HG03108 (cell line): ENCODE results near the gene PKP1.

ENCODE experiments used
- ATAC-seq: cut with Tn5 transposase; IDR thresholded peaks from one replicate; pipeline ENCODE4 v1.9.1; 2021; ENCODE audit warnings: moderate library complexity; ENCODE audit not compliant: unreplicated experiment

The PKP1 gene

DNA sequence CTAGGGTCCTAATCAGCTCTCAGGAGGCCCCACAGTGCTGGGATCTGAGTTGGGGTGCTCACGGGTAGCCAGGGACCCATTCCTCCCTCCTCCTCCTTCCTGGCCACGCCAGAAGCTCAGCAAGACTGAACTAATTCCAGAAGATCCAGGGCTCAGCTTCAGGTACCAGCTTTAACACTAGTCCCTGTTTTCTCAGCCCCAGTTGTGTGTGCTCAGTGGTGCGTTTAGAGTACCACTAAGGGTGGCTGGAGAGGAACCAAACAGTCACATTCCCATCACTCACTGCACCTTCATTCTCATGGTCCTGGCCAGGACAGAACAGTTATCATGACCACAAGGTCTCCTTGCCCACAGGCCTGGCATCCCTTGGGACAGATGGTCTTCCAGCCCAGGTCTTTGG is 20.8 kb downstream of the PKP1 start:
- no peak for ATAC-seq

DNA sequence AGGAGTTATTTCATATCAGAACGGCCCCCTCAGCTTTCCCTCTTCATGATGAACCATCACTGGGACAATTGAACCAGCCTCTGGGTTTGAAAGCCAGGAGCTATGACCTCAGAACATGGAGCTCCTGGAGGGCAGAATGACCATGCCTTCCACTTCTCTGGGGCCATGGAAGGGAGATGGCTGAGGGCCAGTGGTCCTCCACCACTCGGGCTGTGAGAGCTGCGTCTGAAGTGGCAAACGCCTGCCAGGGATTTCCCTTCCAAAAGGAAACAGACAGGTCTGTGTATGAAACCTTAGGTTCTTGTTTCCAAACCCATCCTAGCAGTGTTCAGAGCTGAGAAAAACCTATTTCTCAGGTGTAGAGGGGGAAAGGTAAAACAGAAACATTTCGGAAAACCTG is 22.5 kb downstream of the PKP1 start:
- no peak for ATAC-seq

DNA sequence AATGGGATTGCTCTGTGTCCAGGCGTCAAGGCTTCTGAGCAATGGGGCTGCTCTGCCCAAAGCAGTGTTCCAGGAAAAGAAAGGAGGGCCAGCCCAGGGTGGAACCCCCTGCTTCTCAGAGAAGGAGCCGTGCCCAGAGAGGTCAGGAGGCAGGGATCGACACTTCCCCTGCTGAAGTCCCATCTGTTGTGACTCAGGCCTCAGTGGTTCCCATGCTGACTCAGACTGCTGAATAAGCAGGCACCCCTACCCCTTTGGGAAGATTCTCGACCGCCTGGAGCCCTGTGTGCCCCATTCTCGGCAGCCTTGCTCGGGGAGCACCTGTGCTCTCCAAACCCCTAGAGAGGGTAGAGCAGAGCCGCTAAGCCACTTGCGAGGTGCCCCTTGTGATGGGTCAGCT is 23.9 kb downstream of the PKP1 start:
- no peak for ATAC-seq

GRCh38 chr1:201307760-201308499 is 24.6 kb downstream of the PKP1 start:
- no peak for ATAC-seq

GRCh38 chr1:201309416-201309815 is 26.1 kb downstream of the PKP1 start:
- no peak for ATAC-seq

DNA sequence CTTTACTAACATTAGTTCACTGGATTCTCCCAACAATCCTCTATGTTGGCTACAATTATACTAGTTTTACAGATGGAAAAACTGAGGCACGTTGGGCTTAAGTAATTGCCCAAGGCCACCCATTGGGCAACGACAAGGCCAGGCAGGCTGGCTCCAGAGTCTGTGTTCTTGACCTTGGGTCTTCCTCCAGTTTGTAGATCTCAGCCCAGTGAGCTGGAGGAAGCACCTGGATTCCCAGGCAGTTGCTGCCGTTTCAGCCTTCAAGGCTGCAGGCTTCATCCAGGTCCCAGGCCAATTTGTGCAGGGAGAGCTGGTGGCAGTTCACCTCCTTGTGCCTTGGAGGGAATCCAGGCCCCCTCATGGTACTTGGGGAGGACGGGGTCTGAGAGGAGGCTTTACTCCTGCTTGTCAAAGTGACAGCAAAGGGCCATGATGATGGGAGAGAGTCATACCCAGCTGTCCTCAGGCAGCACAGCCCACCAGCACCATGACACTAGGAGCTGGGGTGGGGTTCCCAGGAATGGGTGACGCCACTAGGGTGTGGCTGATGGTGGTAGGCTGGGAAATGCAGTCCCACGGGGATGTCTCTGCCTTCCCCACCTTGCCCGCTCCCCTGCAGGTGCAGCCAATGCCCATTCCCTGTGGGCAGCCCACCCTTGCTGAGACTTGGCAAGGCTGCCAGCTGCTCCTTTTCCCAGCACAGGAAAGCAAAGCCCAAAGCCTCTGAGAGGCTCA is 27.1 kb downstream of the PKP1 start:
- ATAC-seq: no peak

DNA sequence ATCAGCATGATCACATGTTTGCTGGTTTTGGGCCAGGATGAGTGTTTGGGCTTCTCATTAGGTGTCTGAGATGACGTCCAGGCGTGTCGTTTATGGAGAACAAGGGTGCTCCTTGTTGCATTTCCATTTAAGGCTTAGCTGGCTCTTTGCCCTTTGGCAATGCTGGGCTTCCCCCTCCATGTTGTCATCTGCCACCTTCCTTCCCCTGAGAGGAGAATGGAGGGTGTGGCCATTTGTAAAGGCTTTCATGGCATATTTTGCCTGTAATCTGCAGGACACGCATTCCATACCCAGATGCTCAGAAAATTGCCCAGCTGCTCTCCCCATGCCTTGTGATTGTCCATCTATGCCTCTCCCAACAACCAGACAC is 27.7 kb downstream of the PKP1 start:
- ATAC-seq: no peak

DNA sequence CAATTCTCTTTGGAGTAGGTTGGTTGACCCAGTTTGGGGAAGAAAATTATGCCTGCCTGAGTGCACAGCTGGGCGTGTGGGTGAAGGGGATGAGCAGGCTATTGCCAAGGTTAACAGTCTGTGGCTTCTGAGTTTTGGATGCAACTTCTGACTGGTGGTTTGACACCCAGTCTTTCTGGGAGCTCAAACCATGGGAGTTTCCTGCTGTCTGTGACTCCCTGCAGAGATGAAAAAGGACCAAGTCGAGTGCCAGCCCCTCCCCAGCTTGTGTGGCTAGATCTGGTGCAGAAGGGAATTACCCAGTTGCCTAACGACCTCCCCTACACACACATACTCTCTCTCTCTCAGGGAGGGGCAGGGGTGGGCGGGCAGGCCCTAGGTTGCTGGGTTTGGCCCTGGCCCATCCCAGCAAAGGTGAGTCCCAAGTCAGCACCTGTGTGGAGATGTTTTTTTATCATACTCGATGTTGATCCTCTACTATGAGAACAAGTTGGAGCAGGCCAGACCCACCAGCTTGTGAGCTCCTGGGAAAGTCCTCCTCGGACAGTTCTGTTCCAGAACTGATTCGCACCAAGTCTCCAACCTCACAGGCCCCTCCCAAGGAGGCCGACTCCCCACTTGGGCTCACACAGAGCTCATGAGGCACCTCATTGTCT is 28.2 kb downstream of the PKP1 start:
- no peak for ATAC-seq

- ATAC-seq: no peak
Measured at GRCh38 chr1:201312298-201312697, 29.0 kb downstream of the PKP1 start.

DNA sequence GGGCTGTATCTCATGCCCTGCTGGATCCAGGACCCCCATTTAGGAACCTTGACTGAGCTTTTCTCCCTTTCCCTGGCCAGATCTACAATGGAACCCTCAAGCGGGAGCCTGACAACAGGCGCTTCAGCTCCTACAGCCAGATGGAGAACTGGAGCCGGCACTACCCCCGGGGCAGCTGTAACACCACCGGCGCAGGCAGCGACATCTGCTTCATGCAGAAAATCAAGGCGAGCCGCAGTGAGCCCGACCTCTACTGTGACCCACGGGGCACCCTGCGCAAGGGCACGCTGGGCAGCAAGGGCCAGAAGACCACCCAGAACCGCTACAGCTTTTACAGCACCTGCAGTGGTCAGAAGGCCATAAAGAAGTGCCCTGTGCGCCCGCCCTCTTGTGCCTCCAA is 29.8 kb downstream of the PKP1 start:
- no peak for ATAC-seq

GRCh38 chr1:201316556-201316955 is 33.2 kb downstream of the PKP1 start:
- no peak for ATAC-seq

DNA sequence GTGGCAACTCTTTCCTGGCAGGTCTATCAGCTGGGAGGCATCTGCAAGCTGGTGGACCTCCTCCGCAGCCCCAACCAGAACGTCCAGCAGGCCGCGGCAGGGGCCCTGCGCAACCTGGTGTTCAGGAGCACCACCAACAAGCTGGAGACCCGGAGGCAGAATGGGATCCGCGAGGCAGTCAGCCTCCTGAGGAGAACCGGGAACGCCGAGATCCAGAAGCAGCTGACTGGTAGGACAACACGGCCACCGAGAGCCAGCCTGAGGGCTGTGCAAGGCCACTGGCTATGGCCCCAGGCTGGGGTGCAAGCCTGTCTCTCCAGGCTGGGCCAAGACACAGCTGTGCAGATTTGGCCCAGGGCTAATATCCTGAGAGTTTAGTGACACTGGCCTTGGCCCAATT is 34.2 kb downstream of the PKP1 start:
- ATAC-seq: no peak

DNA sequence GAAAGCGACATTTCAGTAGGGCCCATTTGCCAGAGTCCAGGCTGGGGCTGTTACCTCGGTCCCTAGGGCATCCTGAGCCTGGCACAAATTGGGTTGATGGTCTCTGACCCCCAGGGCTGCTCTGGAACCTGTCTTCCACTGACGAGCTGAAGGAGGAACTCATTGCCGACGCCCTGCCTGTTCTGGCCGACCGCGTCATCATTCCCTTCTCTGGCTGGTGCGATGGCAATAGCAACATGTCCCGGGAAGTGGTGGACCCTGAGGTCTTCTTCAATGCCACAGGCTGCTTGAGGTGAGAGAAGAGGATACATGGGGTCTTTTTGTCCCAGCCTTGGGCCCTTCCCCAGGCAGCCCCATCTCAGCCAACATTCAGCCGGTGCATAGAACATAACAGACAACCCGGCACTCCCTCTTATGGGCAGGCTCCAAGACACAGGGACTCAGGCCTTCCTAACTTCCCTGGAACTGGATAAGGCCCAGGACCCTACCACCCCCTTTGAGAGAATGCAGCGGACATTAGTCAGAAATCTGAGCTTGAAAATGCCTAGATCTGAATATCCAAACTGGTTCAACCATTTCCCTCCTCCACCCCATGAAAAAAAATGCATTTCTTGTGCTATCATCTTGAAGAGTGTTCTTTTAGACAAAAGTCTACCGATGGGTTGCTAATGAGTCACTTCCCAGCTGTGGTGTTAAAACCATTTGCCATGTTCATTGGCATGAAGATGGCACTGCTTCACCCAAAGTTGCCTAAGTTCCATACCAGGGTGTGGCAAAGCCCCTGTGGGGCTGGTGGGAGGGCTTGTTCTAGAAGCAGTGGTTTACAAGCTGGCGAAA is 35.4 kb downstream of the PKP1 start:
- no peak for ATAC-seq

GRCh38 chr1:201319631-201320030 is 36.3 kb downstream of the PKP1 start:
- no peak for ATAC-seq

DNA sequence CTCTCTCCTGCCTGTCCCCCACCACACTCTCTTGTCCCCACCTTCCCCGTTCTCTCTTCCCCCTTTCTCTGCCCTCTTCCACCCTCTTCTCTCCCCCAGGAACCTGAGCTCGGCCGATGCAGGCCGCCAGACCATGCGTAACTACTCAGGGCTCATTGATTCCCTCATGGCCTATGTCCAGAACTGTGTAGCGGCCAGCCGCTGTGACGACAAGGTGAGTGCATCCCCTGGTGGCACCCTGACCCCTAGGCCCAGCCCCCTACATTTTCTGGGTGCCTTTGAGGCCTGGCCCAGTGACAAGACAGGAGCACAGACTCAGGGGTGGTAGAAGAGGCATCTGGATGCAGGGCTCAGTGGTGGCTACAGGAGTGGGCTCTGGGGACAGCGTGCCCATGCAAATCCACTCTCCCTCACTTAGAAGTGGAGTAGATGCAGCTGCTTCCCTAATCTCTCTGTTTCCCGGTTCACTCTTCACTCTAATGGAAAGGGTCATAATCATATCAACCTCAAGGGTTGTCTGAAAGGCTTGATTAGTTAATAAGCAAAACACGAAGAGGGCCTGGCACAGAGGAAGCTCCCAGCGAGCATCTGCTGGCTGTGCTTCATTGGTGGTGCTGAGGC is 37.0 kb downstream of the PKP1 start:
- no peak for ATAC-seq

- ATAC-seq: no peak
Measured at GRCh38 chr1:201321826-201322390, 38.6 kb downstream of the PKP1 start.

DNA sequence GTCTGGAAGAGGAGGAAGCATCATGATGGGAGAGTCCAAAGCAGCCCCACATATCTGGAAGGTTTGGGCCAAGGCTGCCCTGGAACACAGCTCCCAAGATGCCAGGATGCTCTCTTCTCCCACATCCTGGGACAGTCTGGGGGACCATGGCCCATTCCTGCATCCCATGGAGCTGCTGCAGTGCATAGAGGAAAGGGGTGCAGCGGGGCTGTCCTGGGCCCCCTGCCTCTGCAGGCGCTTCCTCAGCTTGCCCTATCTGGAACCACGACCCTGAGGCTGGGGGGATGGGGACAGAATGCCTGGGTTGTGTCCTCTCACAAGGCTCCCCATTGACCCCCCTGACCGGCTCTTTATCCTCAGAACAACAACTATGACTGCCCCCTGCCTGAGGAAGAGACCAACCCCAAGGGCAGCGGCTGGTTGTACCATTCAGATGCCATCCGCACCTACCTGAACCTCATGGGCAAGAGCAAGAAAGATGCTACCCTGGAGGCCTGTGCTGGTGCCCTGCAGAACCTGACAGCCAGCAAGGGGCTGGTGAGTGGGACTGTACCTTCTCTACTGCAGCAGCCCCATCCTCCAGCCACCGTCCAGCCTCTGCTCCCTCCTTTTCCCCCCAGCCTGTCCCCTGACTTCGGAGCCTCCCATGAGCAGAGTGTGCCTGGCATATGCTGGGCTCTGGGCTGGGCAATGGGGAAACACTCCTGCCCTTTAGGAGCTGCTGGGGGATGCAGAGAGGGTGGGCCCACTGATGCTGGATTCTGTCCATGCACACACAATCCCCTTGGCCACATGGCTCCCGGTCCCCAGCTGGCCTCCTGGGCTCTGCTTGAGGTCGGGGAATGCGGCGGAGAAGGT is 39.6 kb downstream of the PKP1 start:
- ATAC-seq: no peak

GRCh38 chr1:201324306-201324705 is 41.0 kb downstream of the PKP1 start:
- ATAC-seq: no peak

- ATAC-seq: no peak
Measured at GRCh38 chr1:201324821-201325677, 41.7 kb downstream of the PKP1 start.
